ENCODE measurements around the gene WNK1.
A peak's percentile ranks its signal among the peaks of the same experiment; 100 is the strongest.
"Not testable (repeated sequence)": the region's sequence is repeated elsewhere in the genome, so short reads cannot be mapped to it uniquely, and the experiment has no call there.

The WNK1 gene

GRCh38 chr12:751999-752694, at the start of gene WNK1:
WNK1 (plus strand) TSS chr12:752579; CDS start chr12:753566, 987 bp downstream.
- peak; percentile 97 for DNase-seq

GRCh38 chr12:704516-705242, 47.7 kb upstream of the WNK1 start:
- DNase-seq = no peak

GRCh38 chr12:708084-708483, 44.3 kb upstream of the WNK1 start:
- not testable (repeated sequence) for DNase-seq

- DNase-seq = no peak
Measured at GRCh38 chr12:709455-710020, 42.8 kb upstream of the WNK1 start.

GRCh38 chr12:712172-712863, 40.1 kb upstream of the WNK1 start:
- DNase-seq = no peak

GRCh38 chr12:713281-713875, 39.0 kb upstream of the WNK1 start:
- no peak for DNase-seq

GRCh38 chr12:716506-716905, 35.9 kb upstream of the WNK1 start:
- DNase-seq = no peak

GRCh38 chr12:718756-719102, 33.6 kb upstream of the WNK1 start:
- no peak for DNase-seq

- no peak for DNase-seq
Measured at GRCh38 chr12:720231-720941, 32.0 kb upstream of the WNK1 start.

- peak; percentile 55 for DNase-seq
Measured at GRCh38 chr12:724194-724855, 28.1 kb upstream of the WNK1 start.

- no peak for DNase-seq
Measured at GRCh38 chr12:725076-725475, 27.3 kb upstream of the WNK1 start.

GRCh38 chr12:726281-727140, 25.9 kb upstream of the WNK1 start:
- peak; percentile 32 for DNase-seq

- no peak for DNase-seq
Measured at GRCh38 chr12:727321-727720, 25.1 kb upstream of the WNK1 start.

- DNase-seq = peak; percentile 53
Measured at GRCh38 chr12:728781-729180, 23.6 kb upstream of the WNK1 start.

- no peak for DNase-seq
Measured at GRCh38 chr12:729221-729620, 23.2 kb upstream of the WNK1 start.

GRCh38 chr12:730550-730949, 21.8 kb upstream of the WNK1 start:
- no peak for DNase-seq

GRCh38 chr12:737122-737739, 15.1 kb upstream of the WNK1 start:
- DNase-seq = no peak

GRCh38 chr12:738712-739111, 13.7 kb upstream of the WNK1 start:
- no peak for DNase-seq

GRCh38 chr12:739349-739748, 13.0 kb upstream of the WNK1 start:
- no peak for DNase-seq

- DNase-seq = no peak
Measured at GRCh38 chr12:740921-741320, 11.5 kb upstream of the WNK1 start.
